Tibial nerve (tissue), 3 donors: Measurements from ENCODE around the gene RPS19BP1.

ENCODE experiments used
- CTCF ChIP-seq, 5 experiments: fragments of 200-600 bp in 3 of 5; fragments of 450-650 bp in 2 of 5; sonication (generic) in 3 of 5; IDR thresholded peaks; one replicate each; pipeline ENCODE4 v1.5.1; 2016 to 2019; ENCODE audit warnings: antibody characterized with exemption in 5 of 5, mild to moderate bottlenecking in 3 of 5, moderate library complexity in 2 of 5
- POLR2A ChIP-seq, 2 donors: fragments of 450-650 bp; IDR thresholded peaks; one replicate each; pipeline ENCODE4 v1.6.1; 2017; ENCODE audit warnings: antibody characterized with exemption in 2 of 2, mild to moderate bottlenecking in 2 of 2, moderate library complexity in 2 of 2

DNA sequence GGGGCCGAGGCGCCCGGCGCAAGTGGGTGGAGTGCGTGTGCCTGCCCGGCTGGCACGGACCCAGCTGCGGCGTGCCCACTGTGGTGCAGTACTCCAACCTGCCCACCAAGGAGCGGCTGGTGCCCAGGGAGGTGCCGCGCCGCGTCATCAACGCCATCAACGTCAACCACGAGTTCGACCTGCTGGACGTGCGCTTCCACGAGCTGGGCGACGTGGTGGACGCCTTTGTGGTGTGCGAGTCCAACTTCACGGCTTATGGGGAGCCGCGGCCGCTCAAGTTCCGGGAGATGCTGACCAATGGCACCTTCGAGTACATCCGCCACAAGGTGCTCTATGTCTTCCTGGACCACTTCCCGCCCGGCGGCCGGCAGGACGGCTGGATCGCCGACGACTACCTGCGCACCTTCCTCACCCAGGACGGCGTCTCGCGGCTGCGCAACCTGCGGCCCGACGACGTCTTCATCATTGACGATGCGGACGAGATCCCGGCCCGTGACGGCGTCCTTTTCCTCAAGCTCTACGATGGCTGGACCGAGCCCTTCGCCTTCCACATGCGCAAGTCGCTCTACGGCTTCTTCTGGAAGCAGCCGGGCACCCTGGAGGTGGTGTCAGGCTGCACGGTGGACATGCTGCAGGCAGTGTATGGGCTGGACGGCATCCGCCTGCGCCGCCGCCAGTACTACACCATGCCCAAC is 44.6 kb downstream of the RPS19BP1 start:
- no peak for TF ChIP-seq POLR2A (IDR thresholded peaks at IDR 0.05)
- TF ChIP-seq CTCF (IDR thresholded peaks at IDR 0.05): no peak
